Caco-2 (cell line): Measurements from ENCODE around the gene DDX24. TPM values are rescaled to one million over a fixed set of nuclear protein-coding genes. Genes with fewer than 3 reads are reported as not detected.

Source experiments
- BruUV-seq: library from RNA; stranded (reverse); fragments of 400-500 nt; replicated peaks from 2 replicates; lab custom pipeline; 2021; lab: Mats Ljungman, UMichigan
- CTCF ChIA-PET: fragments of 300-600 bp; sonication (Branson Sonifier 250); formaldehyde crosslinking; loops from one replicate; lab custom pipeline; 2022; ENCODE audit warnings: antibody characterized with exemption; lab: Charles Lee
- POLR2A ChIA-PET: fragments of 300-600 bp; sonication (Branson Sonifier 250); formaldehyde crosslinking; loops from one replicate; lab custom pipeline; 2022; ENCODE audit warnings: antibody characterized with exemption; lab: Charles Lee
- DNase-seq, 2 experiments: peaks; one replicate each; pipeline versions ENCODE4 v3.0.0 to v3.0.0-alpha.2; 2020 to 2022
- H3K27me3 ChIP-seq: replicated peaks from 2 replicates; pipeline ENCODE4 v1.6.0; 2011; ENCODE audit warnings: low read length; ENCODE audit not compliant: control insufficient read depth, insufficient read depth
- H3K36me3 ChIP-seq: 2 replicates; pipeline ENCODE4 v1.5.1; 2011; ENCODE audit warnings: low read length; ENCODE audit not compliant: control insufficient read depth, insufficient read depth
- H3K4me1 ChIP-seq: fragments of 250-450 bp; sonication (Bioruptor Pico); 2 replicates; pipeline ENCODE4 v1.5.1; 2020; ENCODE audit warnings: mild to moderate bottlenecking
- H3K4me3 ChIP-seq: 2 replicates; pipeline ENCODE4 v1.5.1; 2011; ENCODE audit warnings: low read depth, mild to moderate bottlenecking, control low read depth, low read length
- H3K9me3 ChIP-seq: fragments of 250-450 bp; sonication (Bioruptor Pico); 2 replicates; pipeline ENCODE4 v1.5.1; 2020; ENCODE audit warnings: mild to moderate bottlenecking, moderate library complexity
- H3K27ac Mint-ChIP-seq: one replicate; pipeline ENCODE4 v1.8.0; 2022; ENCODE audit warnings: mixed read lengths; ENCODE audit not compliant: unreplicated experiment
- H3K27me3 Mint-ChIP-seq: one replicate; pipeline ENCODE4 v1.8.0; 2022; ENCODE audit warnings: mixed read lengths; ENCODE audit not compliant: insufficient read depth, unreplicated experiment
- H3K36me3 Mint-ChIP-seq: one replicate; pipeline ENCODE4 v1.8.0; 2022; ENCODE audit warnings: mild to moderate bottlenecking, mixed read lengths; ENCODE audit not compliant: insufficient read depth, unreplicated experiment
- H3K4me1 Mint-ChIP-seq: one replicate; pipeline ENCODE4 v1.8.0; 2022; ENCODE audit warnings: low read depth, mixed read lengths; ENCODE audit not compliant: unreplicated experiment
- H3K4me3 Mint-ChIP-seq: one replicate; pipeline ENCODE4 v1.8.0; 2022; ENCODE audit warnings: mild to moderate bottlenecking, moderate library complexity, mixed read lengths; ENCODE audit not compliant: unreplicated experiment
- H3K9me3 Mint-ChIP-seq: one replicate; pipeline ENCODE4 v1.8.0; 2022; ENCODE audit warnings: mixed read lengths; ENCODE audit not compliant: unreplicated experiment
- CTCF ChIP-seq, 2 experiments: fragments of 200-600 bp in 1 of 2; IDR thresholded peaks; 1 replicate in 1 of 2; 2 replicates in 1 of 2; pipeline versions ENCODE4 v1.5.1 to v1.8.0; 2011 to 2022; ENCODE audit warnings: antibody characterized with exemption in 1 of 2, control low read depth in 1 of 2, inconsistent platforms in 1 of 2, low read depth in 1 of 2, low read length in 1 of 2, mild to moderate bottlenecking in 1 of 2, moderate library complexity in 1 of 2; ENCODE audit not compliant: insufficient read depth in 1 of 2, severe bottlenecking in 1 of 2, unreplicated experiment in 1 of 2
- intact Hi-C: fragments of 100-400 bp; cut with micrococcal nuclease; formaldehyde crosslinking; loops from one replicate; pipeline ENCODE4 v1.10.0; 2022; ENCODE audit not compliant: unreplicated experiment
- total RNA-seq: library from RNA; stranded (reverse); gene quantifications from 2 replicates; pipeline ENCODE4 v1.2.3, GENCODE V29; 2022

DDX24 gene
- total RNA-seq, 1 experiment from 2014 or later: 131 TPM

DNA sequence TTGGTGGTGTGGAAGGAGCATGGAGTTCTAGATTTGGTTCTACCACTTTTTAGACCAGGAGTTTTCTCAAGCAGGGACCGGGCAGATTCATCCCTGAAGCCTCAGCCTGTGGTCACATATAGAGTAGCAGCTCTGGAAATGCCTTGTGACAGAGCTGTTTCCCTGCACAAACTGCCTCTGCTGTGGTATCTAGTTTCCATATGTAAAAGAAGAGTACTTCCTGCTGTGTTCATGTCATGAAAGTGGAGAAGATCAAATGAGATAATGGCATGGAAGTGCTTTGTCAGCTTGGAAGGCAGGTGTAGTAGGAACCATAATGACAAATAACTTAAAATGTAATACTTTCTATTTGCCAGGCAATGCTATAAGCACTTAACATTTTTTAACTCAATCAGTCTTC, 28.8 kb downstream of the DDX24 start:
- no peaks in the 10 kb centered on the region for H3K4me1 ChIP-seq
- no peak overlapping the region for H3K4me3 Mint-ChIP-seq
- DNase-seq: no peak
- H3K27ac Mint-ChIP-seq: no peak overlapping the region
- H3K9me3 Mint-ChIP-seq: no peaks in the 10 kb centered on the region
- ChIA-PET CTCF (interaction anchor here (1.5 to 3.1 kb wide), 2 partner anchors 76 to 84 kb away, joined by 4 to 28 read pairs; no protein-coding TSS in a partner anchor), POLR2A (interaction anchor here (1.0 kb wide), 1 partner anchor 29 kb away, joined by 3 read pairs; the partner anchor contains the start of genes DDX24 and IFI27L1)
- BruUV-seq: no TSS peak
- no peaks in the 10 kb centered on the region for H3K27me3 ChIP-seq
- no peaks in the 10 kb centered on the region for H3K9me3 ChIP-seq
- H3K4me3 ChIP-seq: no peak overlapping the region
- peaks cover 72% of the 10 kb centered on the region for H3K36me3 Mint-ChIP-seq
- no peaks in the 10 kb centered on the region for H3K27me3 Mint-ChIP-seq
- H3K4me1 Mint-ChIP-seq: no peaks in the 10 kb centered on the region
- intact Hi-C loops: no loop called here
- TF ChIP-seq CTCF (IDR thresholded peaks at IDR 0.05; ENCODE audit: insufficient read depth in 1 of 2, low read depth in 1 of 2, low read length in 1 of 2, severe bottlenecking in 1 of 2, unreplicated experiment in 1 of 2): no peak
- peaks cover 3% of the 10 kb centered on the region for H3K36me3 ChIP-seq

DNA sequence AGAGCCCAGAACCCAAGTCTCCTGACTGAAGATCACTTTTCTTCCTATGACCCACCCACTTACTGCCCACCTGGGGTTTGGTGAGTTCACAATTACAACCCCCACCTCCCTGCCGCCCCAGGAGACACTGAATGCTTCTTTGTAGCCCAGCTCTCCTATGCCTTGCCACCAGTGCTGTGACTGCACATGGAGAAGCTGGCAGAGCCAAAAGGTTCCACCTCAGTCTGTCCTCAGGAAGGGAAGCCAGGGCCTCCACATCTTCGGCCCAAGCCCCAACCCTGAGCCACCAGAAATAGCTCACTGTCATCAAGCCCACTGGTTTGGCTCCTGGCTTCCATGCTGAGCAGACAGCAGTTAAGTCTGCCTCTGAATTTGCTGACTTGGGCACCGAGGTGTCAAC, 29.2 kb downstream of the DDX24 start:
- H3K27me3 Mint-ChIP-seq: no peaks in the 10 kb centered on the region
- BruUV-seq: no TSS peak
- ChIA-PET POLR2A (interaction anchor here (1.0 kb wide), 1 partner anchor 29 kb away, joined by 3 read pairs; the partner anchor contains the start of genes DDX24 and IFI27L1), CTCF (interaction anchor here (1.0 to 3.1 kb wide), 4 partner anchors 15 to 85 kb away, joined by 4 to 28 read pairs (median 5); partner anchors contain the start of genes DDX24 and IFI27L1)
- H3K36me3 ChIP-seq: peaks cover 3% of the 10 kb centered on the region
- DNase-seq: no peak
- H3K9me3 Mint-ChIP-seq: no peaks in the 10 kb centered on the region
- H3K4me3 Mint-ChIP-seq: no peak overlapping the region
- no peaks in the 10 kb centered on the region for H3K4me1 Mint-ChIP-seq
- TF ChIP-seq CTCF (IDR thresholded peaks at IDR 0.05; ENCODE audit: insufficient read depth in 1 of 2, low read depth in 1 of 2, low read length in 1 of 2, severe bottlenecking in 1 of 2, unreplicated experiment in 1 of 2): no peak
- no peaks in the 10 kb centered on the region for H3K4me1 ChIP-seq
- no peaks in the 10 kb centered on the region for H3K27me3 ChIP-seq
- H3K9me3 ChIP-seq: no peaks in the 10 kb centered on the region
- no peak overlapping the region for H3K27ac Mint-ChIP-seq
- intact Hi-C loops: loop anchor here (1.0 kb wide), 1 partner anchor 85 kb away; no protein-coding TSS in a partner anchor
- H3K36me3 Mint-ChIP-seq: peaks cover 69% of the 10 kb centered on the region
- H3K4me3 ChIP-seq: no peak overlapping the region

DNA sequence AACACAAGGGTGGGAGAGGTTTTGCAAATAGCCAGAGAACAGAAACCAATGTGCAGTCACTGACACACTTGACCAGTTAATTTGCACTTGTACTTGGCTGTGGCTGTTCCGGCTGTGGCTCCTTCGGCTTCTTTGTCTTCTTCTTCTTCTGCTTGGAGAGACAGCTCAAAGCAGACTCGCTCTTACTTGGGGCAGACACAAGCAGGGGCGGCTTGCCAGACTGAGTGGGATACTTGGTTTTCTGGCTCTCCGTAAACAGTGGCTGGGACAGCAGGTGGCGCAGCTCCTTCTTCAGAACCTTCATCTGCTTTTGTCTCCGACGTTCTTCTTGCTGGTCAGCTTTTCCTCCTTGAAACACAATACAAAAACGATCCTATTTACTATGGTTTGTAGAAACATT, 29.9 kb downstream of the DDX24 start:
- CTCF ChIA-PET: interaction anchor here (0.6 to 3.1 kb wide), 5 partner anchors 16 to 85 kb away, joined by 3 to 28 read pairs (median 4); partner anchors contain the start of genes DDX24 and IFI27L1
- H3K27me3 Mint-ChIP-seq: no peaks in the 10 kb centered on the region

More for the DNA sequence above, 29.9 kb downstream of the DDX24 start:
- Histone ChIP-seq H3K9me3 (no peaks in the 10 kb centered on the region), H3K4me1 (no peaks in the 10 kb centered on the region), H3K4me3 (no peak overlapping the region), H3K36me3 (peaks cover 3% of the 10 kb centered on the region), H3K27me3 (no peaks in the 10 kb centered on the region)
- Mint-ChIP-seq H3K27ac (no peak overlapping the region), H3K4me1 (no peaks in the 10 kb centered on the region), H3K9me3 (no peaks in the 10 kb centered on the region), H3K4me3 (no peak overlapping the region), H3K36me3 (peaks cover 67% of the 10 kb centered on the region)
- BruUV-seq: no TSS peak
- peak; percentile 28 to 57 for TF ChIP-seq CTCF (IDR thresholded peaks at IDR 0.05; ENCODE audit: insufficient read depth in 1 of 2, low read depth in 1 of 2, low read length in 1 of 2, severe bottlenecking in 1 of 2, unreplicated experiment in 1 of 2)
- intact Hi-C loops: loop anchor here (1.0 kb wide), 1 partner anchor 85 kb away; no protein-coding TSS in a partner anchor
- peak in 1 of 2 experiments; percentile 25 for DNase-seq
- POLR2A ChIA-PET: no interaction called here
